GM04504 (cell line): ENCODE data around the gene RREB1.

Source experiments
- DNase-seq: peaks from one replicate; pipeline ENCODE4 v3.0.0-alpha.2; 2012; ENCODE audit warnings: low read depth

Gene RREB1

GRCh38 chr6:7107578-7108195 is at the start of gene RREB1:
TSS of gene RREB1 (plus strand) at chr6:7107961. CDS start at chr6:7181912, 73,951 bp downstream.
- DNase-seq, result no peak

- peak; percentile 81 for DNase-seq
Observed at GRCh38 chr6:7058250-7058923, 49.4 kb upstream of the RREB1 start.

GRCh38 chr6:7060769-7061516 is 46.8 kb upstream of the RREB1 start:
- no peak for DNase-seq

- no peak for DNase-seq
Observed at GRCh38 chr6:7062451-7063162, 45.2 kb upstream of the RREB1 start.

- no peak for DNase-seq
Observed at GRCh38 chr6:7067305-7067704, 40.5 kb upstream of the RREB1 start.

- DNase-seq, result no peak
Observed at GRCh38 chr6:7071405-7071804, 36.4 kb upstream of the RREB1 start.

- no peak for DNase-seq
Observed at GRCh38 chr6:7073082-7073820, 34.5 kb upstream of the RREB1 start.

GRCh38 chr6:7073821-7074525 is 33.8 kb upstream of the RREB1 start:
- no peak for DNase-seq

- DNase-seq, result no peak
Observed at GRCh38 chr6:7074870-7075269, 32.9 kb upstream of the RREB1 start.

- no peak for DNase-seq
Observed at GRCh38 chr6:7075341-7076000, 32.3 kb upstream of the RREB1 start.

GRCh38 chr6:7077856-7078255 is 29.9 kb upstream of the RREB1 start:
- no peak for DNase-seq

GRCh38 chr6:7078856-7079255 is 28.9 kb upstream of the RREB1 start:
- DNase-seq, result no peak

GRCh38 chr6:7080311-7080710 is 27.4 kb upstream of the RREB1 start:
- no peak for DNase-seq

GRCh38 chr6:7085911-7086310 is 21.9 kb upstream of the RREB1 start:
- no peak for DNase-seq

GRCh38 chr6:7086488-7086887 is 21.3 kb upstream of the RREB1 start:
- no peak for DNase-seq

- DNase-seq, result no peak
Observed at GRCh38 chr6:7087066-7087465, 20.7 kb upstream of the RREB1 start.

- no peak for DNase-seq
Observed at GRCh38 chr6:7087491-7087979, 20.2 kb upstream of the RREB1 start.

- DNase-seq, result no peak
Observed at GRCh38 chr6:7088076-7088742, 19.6 kb upstream of the RREB1 start.

- DNase-seq, result no peak
Observed at GRCh38 chr6:7098993-7099392, 8.8 kb upstream of the RREB1 start.
